Amniotic epithelial cell (primary cell): ENCODE results near the gene IFITM5.
"Not testable (repeated sequence)": the region's sequence is repeated elsewhere in the genome, so short reads cannot be mapped to it uniquely, and the experiment has no call there.

ENCODE experiments used
- DNase-seq: peaks from one replicate; pipeline ENCODE4 v3.0.0-alpha.2; 2010; ENCODE audit warnings: low read depth

IFITM5 gene

GRCh38 chr11:299081-299891 is at the start of gene IFITM5:
Gene IFITM5, minus strand, starts transcription at chr11:299526. Its CDS starts 36 bp downstream, at chr11:299490.
- DNase-seq, result no peak

GRCh38 chr11:346529-346928 is 47.2 kb upstream of the IFITM5 start:
- DNase-seq, result no peak

- no peak for DNase-seq
Observed at GRCh38 chr11:344836-345578, 45.7 kb upstream of the IFITM5 start.

GRCh38 chr11:342328-342727 is 43.0 kb upstream of the IFITM5 start:
- DNase-seq, result no peak

GRCh38 chr11:340539-341512 is 41.5 kb upstream of the IFITM5 start:
- no peak for DNase-seq

GRCh38 chr11:339963-340362 is 40.6 kb upstream of the IFITM5 start:
- no peak for DNase-seq

- DNase-seq, result no peak
Observed at GRCh38 chr11:337711-338110, 38.4 kb upstream of the IFITM5 start.

GRCh38 chr11:336659-337198 is 37.4 kb upstream of the IFITM5 start:
- no peak for DNase-seq

- DNase-seq, result peak; percentile 45
Observed at GRCh38 chr11:335779-336658, 36.7 kb upstream of the IFITM5 start.

GRCh38 chr11:334264-334994 is 35.1 kb upstream of the IFITM5 start:
- peak; percentile 83 for DNase-seq

- not testable (repeated sequence) for DNase-seq
Observed at GRCh38 chr11:333616-334263, 34.4 kb upstream of the IFITM5 start.

- no peak for DNase-seq
Observed at GRCh38 chr11:332651-333480, 33.5 kb upstream of the IFITM5 start.

GRCh38 chr11:331358-332060 is 32.2 kb upstream of the IFITM5 start:
- no peak for DNase-seq

- DNase-seq, result no peak
Observed at GRCh38 chr11:330694-331357, 31.5 kb upstream of the IFITM5 start.

GRCh38 chr11:330307-330693 is 31.0 kb upstream of the IFITM5 start:
- no peak for DNase-seq

GRCh38 chr11:329886-330253 is 30.5 kb upstream of the IFITM5 start:
- no peak for DNase-seq

GRCh38 chr11:328516-329100 is 29.3 kb upstream of the IFITM5 start:
- not testable (repeated sequence) for DNase-seq
